Endothelial cell of umbilical vein (primary cell): ENCODE measurements around the gene FUT7. TPM values are rescaled to one million over a fixed set of nuclear protein-coding genes. Genes with fewer than 3 reads are reported as not detected.

Experiments
- BruUV-seq: library from RNA; stranded (reverse); fragments of 400-500 nt; replicated peaks from 2 replicates; lab custom pipeline; 2021; lab: Mats Ljungman, UMichigan
- CTCF ChIA-PET: fragments of 300-600, 350-600 bp; sonication (Branson Sonifier 250); formaldehyde crosslinking; loops from one replicate; lab custom pipeline; 2021; ENCODE audit warnings: antibody characterized with exemption, inconsistent platforms; lab: Charles Lee
- POLR2A ChIA-PET: fragments of 300-600, 350-600 bp; sonication (Branson Sonifier 250); formaldehyde crosslinking; loops from one replicate; lab custom pipeline; 2021; ENCODE audit warnings: antibody characterized with exemption, inconsistent platforms; lab: Charles Lee
- DNase-seq: peaks from one replicate; pipeline ENCODE4 v3.0.0-alpha.2; 2011; ENCODE audit warnings: low read depth, low spot score
- FAIRE-seq: peaks from 2 replicates; lab custom pipeline; 2011; peaks lifted over from hg19 to GRCh38; lab: Jason Lieb, UNC
- H2AFZ ChIP-seq: 2 replicates; pipeline ENCODE4 v1.6.0; 2012; ENCODE audit warnings: low read depth, low read length, control low read depth, inconsistent platforms
- H3K27ac ChIP-seq: 2 replicates; pipeline ENCODE4 v1.5.1; 2011; ENCODE audit warnings: low read depth, mild to moderate bottlenecking, control low read depth, low read length, moderate library complexity; ENCODE audit not compliant: insufficient read depth
- H3K27me3 ChIP-seq, 2 experiments: 2 replicates each; pipeline versions ENCODE4 v1.6.0 to v1.6.1; 2011; ENCODE audit warnings: low read length in 2 of 2, mixed read lengths in 1 of 2; ENCODE audit not compliant: control insufficient read depth in 2 of 2, insufficient read depth in 2 of 2
- H3K36me3 ChIP-seq, 2 experiments: 2 replicates in 1 of 2; 3 replicates in 1 of 2; pipeline ENCODE4 v1.5.1; 2011; ENCODE audit warnings: low read length in 2 of 2, mild to moderate bottlenecking in 1 of 2, moderate library complexity in 1 of 2; ENCODE audit not compliant: control insufficient read depth in 2 of 2, insufficient read depth in 2 of 2; ENCODE audit errors: extremely low read depth in 1 of 2
- H3K4me1 ChIP-seq: 3 replicates; pipeline ENCODE4 v1.5.1; 2011; ENCODE audit warnings: mild to moderate bottlenecking, low read length; ENCODE audit not compliant: control insufficient read depth, insufficient read depth; ENCODE audit errors: extremely low read depth
- H3K4me2 ChIP-seq: 2 replicates; pipeline ENCODE4 v1.6.1; 2011; ENCODE audit warnings: low read length, control low read depth, mixed read lengths; ENCODE audit not compliant: insufficient read depth
- H3K4me3 ChIP-seq, 3 experiments: fragments of 200-600 bp in 1 of 3; sonication (generic), shearing (Covaris generic) in 1 of 3; replicated peaks in 1 of 3; 2 replicates each; pipeline ENCODE4 v1.5.1; 2011 to 2016; ENCODE audit warnings: control low read depth in 3 of 3, low read length in 3 of 3, mild to moderate bottlenecking in 2 of 3, inconsistent platforms in 1 of 3, low read depth in 1 of 3, moderate library complexity in 1 of 3; ENCODE audit not compliant: insufficient read depth in 1 of 3
- H3K79me2 ChIP-seq: 2 replicates; pipeline ENCODE4 v1.6.0; 2012; ENCODE audit warnings: low read length, inconsistent platforms; ENCODE audit not compliant: control insufficient read depth, insufficient read depth
- H3K9ac ChIP-seq: replicated peaks from 2 replicates; pipeline ENCODE3; 2011; ENCODE audit warnings: low read length, control low read depth; ENCODE audit not compliant: insufficient read depth; ENCODE audit errors: extremely low read depth
- H3K9me1 ChIP-seq: replicated peaks from 3 replicates; pipeline ENCODE4 v1.6.0; 2011; ENCODE audit warnings: mild to moderate bottlenecking, low read length; ENCODE audit not compliant: control insufficient read depth, insufficient read depth; ENCODE audit errors: extremely low read depth
- H3K9me3 ChIP-seq: replicated peaks from 2 replicates; pipeline ENCODE4 v1.5.1; 2012; ENCODE audit warnings: low read length, inconsistent platforms; ENCODE audit not compliant: control insufficient read depth, insufficient read depth
- H4K20me1 ChIP-seq: replicated peaks from 2 replicates; pipeline ENCODE3; 2011; ENCODE audit warnings: mild to moderate bottlenecking, low read length; ENCODE audit not compliant: control insufficient read depth, insufficient read depth; ENCODE audit errors: extremely low read depth
- CTCF ChIP-seq, 2 donors: IDR thresholded peaks; 1 replicate in 1 of 2; 2 replicates in 1 of 2; pipeline ENCODE4 v1.5.1; 2011; ENCODE audit warnings: low read length in 2 of 2, mild to moderate bottlenecking in 2 of 2, moderate library complexity in 2 of 2, control low read depth in 1 of 2, inconsistent platforms in 1 of 2, low read depth in 1 of 2; ENCODE audit not compliant: insufficient read depth in 1 of 2; ENCODE audit errors: extremely low read depth in 1 of 2
- EZH2 ChIP-seq: IDR thresholded peaks from 2 replicates; pipeline ENCODE4 v1.6.1; 2012; ENCODE audit warnings: borderline replicate concordance, low read depth, mild to moderate bottlenecking, moderate library complexity, low read length, inconsistent platforms; ENCODE audit not compliant: severe bottlenecking
- FOS ChIP-seq: IDR thresholded peaks from 2 replicates; pipeline ENCODE4 v1.6.1; 2011; ENCODE audit warnings: mild to moderate bottlenecking, low read length, moderate library complexity, borderline replicate concordance; ENCODE audit not compliant: insufficient read depth
- GATA2 ChIP-seq: IDR thresholded peaks from 2 replicates; pipeline ENCODE4 v1.7.0; 2011; ENCODE audit warnings: low read depth, mild to moderate bottlenecking, moderate library complexity, mixed read lengths, low read length; ENCODE audit not compliant: insufficient read length, insufficient read depth
- JUN ChIP-seq: IDR thresholded peaks from 2 replicates; pipeline ENCODE4 v1.6.1; 2011; ENCODE audit warnings: borderline replicate concordance, low read depth; ENCODE audit not compliant: insufficient read length, insufficient read depth
- MYC ChIP-seq: IDR thresholded peaks from one replicate; pipeline ENCODE4 v1.6.1; 2011; ENCODE audit warnings: mild to moderate bottlenecking, low read depth, low read length
- POLR2A ChIP-seq: IDR thresholded peaks from 2 replicates; pipeline ENCODE4 v1.6.1; 2012; ENCODE audit warnings: low read depth, mild to moderate bottlenecking, control low read depth, low read length
- POLR2AphosphoS5 ChIP-seq: IDR thresholded peaks from 2 replicates; pipeline ENCODE4 v1.6.1; 2012; ENCODE audit warnings: low read depth, mild to moderate bottlenecking, control low read depth, low read length, moderate library complexity; ENCODE audit not compliant: insufficient read depth
- dilution Hi-C: fragments of 300-500 bp; cut with MboI; formaldehyde crosslinking; loops from one replicate; pipeline ENCODE4 v1.15.0; 2019; ENCODE audit warnings: low sequenced_read_pairs; ENCODE audit not compliant: extremely low pct_ligation_motif_present
- intact Hi-C: fragments of 100-400 bp; cut with micrococcal nuclease; formaldehyde crosslinking; loops from one replicate; pipeline ENCODE4 v1.10.0; 2022
- polyA plus RNA-seq, 4 experiments: library from polyadenylated mRNA; depleted of rRNA in 3 of 4; stranded (reverse) in 3 of 4; unstranded in 1 of 4; fragments of >200 nt; gene quantifications; 2 replicates each; pipeline versions ENCODE4 v1.2.1 to v1.2.3, GENCODE V29; 2011 to 2012; ENCODE audit warnings: missing spikeins in 1 of 4
- total RNA-seq: library from RNA; stranded (reverse); gene quantifications from 2 replicates; pipeline ENCODE4 v1.2.3, GENCODE V29; 2021
- TF ChIP-seq, protein P1 (sequence below): IDR thresholded peaks from 2 replicates; pipeline ENCODE4 v1.6.1; 2011; ENCODE audit not compliant: insufficient read depth, insufficient read length

FUT7 gene
- total and polyA plus RNA-seq, 2 donors (not counting 3 experiments of a cell fraction or from before 2014, with no cell fraction given): not detected

DNA sequence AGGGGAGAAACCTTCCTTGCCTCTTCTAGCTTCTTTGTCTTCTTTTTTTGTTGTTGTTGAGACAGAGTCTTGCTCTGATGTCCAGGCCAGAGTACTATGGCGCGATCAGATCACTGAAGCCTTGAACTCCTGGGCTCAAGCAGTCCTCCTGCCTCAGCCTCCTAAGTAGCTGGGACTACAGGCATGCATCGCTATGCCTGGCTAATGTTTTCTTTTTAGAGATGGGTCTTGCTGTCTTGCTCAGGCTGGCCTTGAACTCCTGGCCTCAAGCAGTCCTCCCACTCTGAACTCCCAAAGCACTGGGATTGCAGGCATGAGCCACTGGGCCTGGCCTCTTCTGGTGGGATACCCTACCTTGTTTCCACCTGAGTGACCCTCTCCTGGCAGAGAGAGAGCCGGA, 43.0 kb downstream of the FUT7 start:
- BruUV-seq: no TSS peak
- peaks cover 9% of the 10 kb centered on the region for H3K79me2 ChIP-seq
- no peak overlapping the region for H3K9ac ChIP-seq
- CTCF ChIA-PET: no interaction called here
- DNase-seq (no peak), FAIRE-seq (no peak)
- no peak overlapping the region for H3K4me2 ChIP-seq
- H2AFZ ChIP-seq: no peak overlapping the region
- dilution Hi-C loops (no loop called here), intact Hi-C loops (no loop called here)
- TF ChIP-seq JUN (no peak), FOS (no peak), EZH2 (no peak), GATA2 (no peak), POLR2AphosphoS5 (no peak), MYC (no peak), POLR2A (no peak), CTCF (IDR thresholded peaks at IDR 0.05; ENCODE audit: extremely low read depth in 1 of 2, insufficient read depth in 1 of 2, low read depth in 1 of 2, low read length in 2 of 2) (no peak)
- TF ChIP-seq, protein P1, sequence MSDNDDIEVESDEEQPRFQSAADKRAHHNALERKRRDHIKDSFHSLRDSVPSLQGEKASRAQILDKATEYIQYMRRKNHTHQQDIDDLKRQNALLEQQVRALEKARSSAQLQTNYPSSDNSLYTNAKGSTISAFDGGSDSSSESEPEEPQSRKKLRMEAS: no peak
- H3K27ac ChIP-seq: no peak overlapping the region
- H3K9me3 ChIP-seq: no peaks in the 10 kb centered on the region
- H3K4me3 ChIP-seq: no peak overlapping the region
- no peaks in the 10 kb centered on the region for H4K20me1 ChIP-seq
- no peaks in the 10 kb centered on the region for H3K9me1 ChIP-seq
- POLR2A ChIA-PET: no interaction called here
- H3K4me1 ChIP-seq: peaks cover 7% of the 10 kb centered on the region
- H3K27me3 ChIP-seq: peaks cover 3 to 10% of the 10 kb centered on the region in 2 experiments
- no peaks in the 10 kb centered on the region for H3K36me3 ChIP-seq
